WERI-Rb-1 (cell line): ENCODE measurements around the gene BCAP31.

ENCODE experiments used
- DNase-seq: peaks from one replicate; pipeline ENCODE4 v3.0.0-alpha.2; 2020
- H3K27ac ChIP-seq: fragments of 250-450 bp; sonication (Bioruptor Pico); 2 replicates; pipeline ENCODE4 v1.5.1; 2020; ENCODE audit warnings: mild to moderate bottlenecking, moderate library complexity
- H3K27me3 ChIP-seq: fragments of 250-450 bp; sonication (Bioruptor Pico); 2 replicates; pipeline ENCODE4 v1.5.1; 2021; ENCODE audit warnings: mild to moderate bottlenecking, low read depth, moderate library complexity; ENCODE audit not compliant: insufficient read depth, severe bottlenecking
- H3K36me3 ChIP-seq: fragments of 250-450 bp; sonication (Bioruptor Pico); 2 replicates; pipeline ENCODE4 v1.5.1; 2020; ENCODE audit warnings: mild to moderate bottlenecking, moderate library complexity
- H3K4me3 ChIP-seq: 2 replicates; pipeline ENCODE4 v1.5.1; 2011; ENCODE audit warnings: low read depth, mild to moderate bottlenecking, control low read depth, low read length
- H3K9me3 ChIP-seq: fragments of 250-450 bp; sonication (Bioruptor Pico); 2 replicates; pipeline ENCODE4 v1.5.1; 2021; ENCODE audit warnings: mild to moderate bottlenecking, moderate library complexity; ENCODE audit not compliant: severe bottlenecking
- CTCF ChIP-seq: IDR thresholded peaks from 2 replicates; pipeline ENCODE4 v1.5.1; 2011; ENCODE audit warnings: low read depth, mild to moderate bottlenecking, control low read depth, inconsistent platforms, low read length

BCAP31 gene

GRCh38 chrX:153670748-153671588, 53.2 kb downstream of the BCAP31 start:
- H3K9me3 ChIP-seq = no peaks in the 10 kb centered on the region
- no peak overlapping the region for H3K4me3 ChIP-seq
- peaks cover 12% of the 10 kb centered on the region for H3K36me3 ChIP-seq
- H3K27ac ChIP-seq = no peak overlapping the region
- TF ChIP-seq CTCF = no peak
- no peak for DNase-seq
- H3K27me3 ChIP-seq = peaks cover 31% of the 10 kb centered on the region

- Histone ChIP-seq H3K27me3 (peaks cover 31% of the 10 kb centered on the region), H3K27ac (no peak overlapping the region), H3K9me3 (no peaks in the 10 kb centered on the region), H3K4me3 (no peak overlapping the region), H3K36me3 (peaks cover 12% of the 10 kb centered on the region)
- DNase-seq = no peak
- no peak for TF ChIP-seq CTCF
Measured at GRCh38 chrX:153669901-153670731, 54.1 kb downstream of the BCAP31 start.

- Histone ChIP-seq H3K27ac (no peak overlapping the region), H3K9me3 (no peaks in the 10 kb centered on the region), H3K4me3 (no peak overlapping the region), H3K27me3 (peaks cover 26% of the 10 kb centered on the region), H3K36me3 (peaks cover 12% of the 10 kb centered on the region)
- DNase-seq = peak; percentile 66
- TF ChIP-seq CTCF = peak; percentile 98
Measured at GRCh38 chrX:153669174-153669890, 54.9 kb downstream of the BCAP31 start.

GRCh38 chrX:153668423-153669173, 55.6 kb downstream of the BCAP31 start:
- Histone ChIP-seq H3K27me3 (peaks cover 21% of the 10 kb centered on the region), H3K36me3 (peaks cover 12% of the 10 kb centered on the region), H3K27ac (peak overlapping the region; percentile 21; the same call in 1 of the 2 replicates), H3K9me3 (no peaks in the 10 kb centered on the region), H3K4me3 (no peak overlapping the region)
- no peak for DNase-seq
- TF ChIP-seq CTCF = no peak

GRCh38 chrX:153667956-153668396, 56.2 kb downstream of the BCAP31 start:
- peak; percentile 97 for TF ChIP-seq CTCF
- peaks cover 12% of the 10 kb centered on the region for H3K36me3 ChIP-seq
- peak overlapping the region; percentile 13; the same call in 1 of the 2 replicates for H3K27ac ChIP-seq
- H3K27me3 ChIP-seq = peaks cover 21% of the 10 kb centered on the region
- peak overlapping the region; percentile 32 for H3K4me3 ChIP-seq
- DNase-seq = peak; percentile 94
- no peaks in the 10 kb centered on the region for H3K9me3 ChIP-seq
